Thoracic aorta (tissue), 2 donors: ENCODE data around the gene SNUPN. TPM values are rescaled to one million over a fixed set of nuclear protein-coding genes. Genes with fewer than 3 reads are reported as not detected.

Experiments
- ATAC-seq: fragments of 150-250 bp; one replicate; pipeline ENCODE4 v1.8.0; 2017; ENCODE audit warnings: low read depth; ENCODE audit not compliant: insufficient number of reproducible peaks, low FRiP score
- DNase-seq: peaks from one replicate; pipeline ENCODE4 v3.0.0-alpha.2; 2020; ENCODE audit warnings: low spot score
- H3K27ac ChIP-seq, 2 donors: fragments of 200-600 bp; sonication (generic); 1 replicate in 1 of 2; 2 replicates in 1 of 2; pipeline ENCODE4 v1.5.1; 2016; ENCODE audit warnings: mild to moderate bottlenecking in 2 of 2, moderate library complexity in 2 of 2
- H3K27me3 ChIP-seq: fragments of 200-600 bp; sonication (generic); replicated peaks from 2 replicates; pipeline ENCODE4 v1.6.0; 2016; ENCODE audit warnings: mild to moderate bottlenecking; ENCODE audit not compliant: insufficient read depth
- H3K36me3 ChIP-seq: fragments of 200-600 bp; sonication (generic); one replicate; pipeline ENCODE4 v1.5.1; 2016
- H3K4me1 ChIP-seq, 2 donors: fragments of 200-600 bp; sonication (generic); 1 replicate in 1 of 2; 2 replicates in 1 of 2; pipeline versions ENCODE4 v1.5.1 to v1.6.0; 2016; ENCODE audit warnings: low read depth in 2 of 2, mild to moderate bottlenecking in 1 of 2; ENCODE audit not compliant: control insufficient read depth in 1 of 2
- H3K4me3 ChIP-seq: fragments of 200-600 bp; sonication (generic); 2 replicates; pipeline ENCODE4 v1.5.1; 2016; ENCODE audit warnings: mild to moderate bottlenecking
- H3K9me3 ChIP-seq: fragments of 200-600 bp; sonication (generic); 2 replicates; pipeline ENCODE4 v1.5.1; 2016
- total RNA-seq, 2 donors: library from RNA; depleted of rRNA; stranded (reverse); fragments of >200 nt; gene quantifications; one replicate each; pipeline versions ENCODE4 v1.1.0 to v1.2.3, GENCODE V29; 2016
- TF ChIP-seq, protein P1 (sequence below): fragments of 200-600 bp; sonication (generic); IDR thresholded peaks from one replicate; pipeline ENCODE4 v1.5.1; 2019; ENCODE audit warnings: antibody characterized with exemption

SNUPN gene
- total RNA-seq, 2 donors from 2014 or later, result 5.8 to 16.9 TPM

- TF ChIP-seq, protein P1, sequence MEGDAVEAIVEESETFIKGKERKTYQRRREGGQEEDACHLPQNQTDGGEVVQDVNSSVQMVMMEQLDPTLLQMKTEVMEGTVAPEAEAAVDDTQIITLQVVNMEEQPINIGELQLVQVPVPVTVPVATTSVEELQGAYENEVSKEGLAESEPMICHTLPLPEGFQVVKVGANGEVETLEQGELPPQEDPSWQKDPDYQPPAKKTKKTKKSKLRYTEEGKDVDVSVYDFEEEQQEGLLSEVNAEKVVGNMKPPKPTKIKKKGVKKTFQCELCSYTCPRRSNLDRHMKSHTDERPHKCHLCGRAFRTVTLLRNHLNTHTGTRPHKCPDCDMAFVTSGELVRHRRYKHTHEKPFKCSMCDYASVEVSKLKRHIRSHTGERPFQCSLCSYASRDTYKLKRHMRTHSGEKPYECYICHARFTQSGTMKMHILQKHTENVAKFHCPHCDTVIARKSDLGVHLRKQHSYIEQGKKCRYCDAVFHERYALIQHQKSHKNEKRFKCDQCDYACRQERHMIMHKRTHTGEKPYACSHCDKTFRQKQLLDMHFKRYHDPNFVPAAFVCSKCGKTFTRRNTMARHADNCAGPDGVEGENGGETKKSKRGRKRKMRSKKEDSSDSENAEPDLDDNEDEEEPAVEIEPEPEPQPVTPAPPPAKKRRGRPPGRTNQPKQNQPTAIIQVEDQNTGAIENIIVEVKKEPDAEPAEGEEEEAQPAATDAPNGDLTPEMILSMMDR, result no peak
- DNase-seq (no peak), ATAC-seq (no peak)
- no peaks in the 10 kb centered on the region for H3K9me3 ChIP-seq
- no peak overlapping the region for H3K27ac ChIP-seq
- H3K27me3 ChIP-seq, result no peaks in the 10 kb centered on the region
- no peaks in the 10 kb centered on the region for H3K36me3 ChIP-seq
- no peak overlapping the region for H3K4me3 ChIP-seq
- peaks cover 3 to 12% of the 10 kb centered on the region in 2 donors for H3K4me1 ChIP-seq
Measured at GRCh38 chr15:75631935-75632334, 6.4 kb upstream of the SNUPN start.

DNA sequence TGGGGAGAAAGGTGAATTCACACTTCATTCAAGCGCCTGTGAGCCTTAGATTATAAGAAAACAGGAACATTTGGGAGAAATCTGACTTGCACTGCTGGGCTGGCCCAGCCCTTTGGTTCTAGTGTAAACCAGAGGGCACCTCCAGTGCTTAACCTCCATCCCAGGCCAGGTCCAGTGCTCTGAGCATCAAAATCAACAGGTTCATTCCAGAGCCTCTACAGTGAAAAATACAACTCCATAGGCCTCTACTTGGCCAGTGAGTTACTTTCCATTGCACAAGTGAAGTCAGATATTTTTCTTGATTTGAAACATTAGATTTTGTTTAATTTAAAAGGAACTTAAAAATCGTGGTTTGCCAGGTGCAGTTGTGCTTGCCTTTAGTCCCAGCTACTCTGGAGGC, 3.0 kb downstream of the SNUPN start:
- Histone ChIP-seq H3K4me3 (no peak overlapping the region), H3K27ac (no peak overlapping the region), H3K9me3 (no peaks in the 10 kb centered on the region), H3K36me3 (peaks cover 6% of the 10 kb centered on the region), H3K4me1 (peaks cover 20 to 33% of the 10 kb centered on the region in 2 donors), H3K27me3 (no peaks in the 10 kb centered on the region)
- TF ChIP-seq, protein P1, result no peak
- ATAC-seq (no peak), DNase-seq (no peak)

DNA sequence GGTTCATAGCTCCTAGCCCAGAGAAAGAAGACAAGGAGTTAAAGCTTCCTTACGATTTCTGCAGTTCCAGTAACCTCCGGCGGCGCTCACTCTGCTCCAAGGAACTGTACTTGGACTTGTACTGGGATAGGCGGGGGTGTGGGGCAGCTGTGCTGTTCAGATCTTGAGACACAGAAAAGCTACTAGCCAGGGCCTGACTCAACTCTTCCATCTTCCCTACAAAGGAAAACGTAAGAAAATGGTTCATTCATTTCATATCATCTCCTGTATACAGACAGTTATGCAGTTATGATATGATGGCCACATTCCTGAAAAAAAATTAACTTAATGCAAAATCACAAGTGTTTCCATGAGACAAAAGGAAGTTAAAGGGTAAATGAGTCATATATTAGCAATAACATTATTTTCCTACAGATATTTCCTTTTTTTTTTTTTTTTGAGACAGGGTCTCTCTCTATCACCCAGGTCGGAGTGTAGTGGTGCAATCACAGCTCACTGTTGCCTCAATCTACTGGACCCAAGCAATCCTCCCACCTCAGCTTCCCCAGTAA, 4.6 kb downstream of the SNUPN start:
- Histone ChIP-seq H3K27ac (peak overlapping the region; percentile 75 to 83), H3K27me3 (no peaks in the 10 kb centered on the region), H3K9me3 (no peaks in the 10 kb centered on the region), H3K4me1 (peaks cover 20 to 28% of the 10 kb centered on the region in 2 donors), H3K4me3 (peak overlapping the region; percentile 66), H3K36me3 (peaks cover 22% of the 10 kb centered on the region)
- peak; percentile 42 for ATAC-seq
- TF ChIP-seq, protein P1, result peak; percentile 64
- DNase-seq, result peak; percentile 79

- DNase-seq, result no peak
- peak overlapping the region; percentile 66 for H3K4me3 ChIP-seq
Measured at GRCh38 chr15:75620058-75620820, 5.3 kb downstream of the SNUPN start.

DNA sequence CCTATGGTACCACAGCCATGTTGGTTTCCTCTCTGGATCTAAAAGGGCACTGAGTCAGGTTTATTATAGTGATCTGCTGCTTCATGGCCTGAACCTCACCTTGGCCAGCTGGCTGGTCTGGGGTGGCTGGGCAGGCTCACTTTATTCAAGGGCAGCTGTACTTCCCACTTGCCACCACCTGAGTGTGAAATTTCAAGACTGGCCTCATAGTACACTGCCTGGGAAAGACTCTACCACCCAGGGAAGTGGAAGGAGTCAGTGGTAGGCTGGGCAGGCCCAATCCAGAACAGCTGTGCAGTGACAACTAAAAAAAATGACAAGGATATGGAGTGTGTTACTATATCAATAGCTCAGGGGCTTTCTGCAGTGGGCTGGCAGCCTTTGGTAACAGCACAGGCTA, 8.8 kb downstream of the SNUPN start:
- Histone ChIP-seq H3K27ac (no peak overlapping the region), H3K27me3 (no peaks in the 10 kb centered on the region), H3K36me3 (peaks cover 34% of the 10 kb centered on the region), H3K4me3 (no peak overlapping the region), H3K4me1 (peaks cover 20 to 22% of the 10 kb centered on the region in 2 donors), H3K9me3 (no peaks in the 10 kb centered on the region)
- no peak for ATAC-seq
- no peak for DNase-seq
- TF ChIP-seq, protein P1, result no peak

More at GRCh38 chr15:75620058-75620820, 5.3 kb downstream of the SNUPN start:
- Histone ChIP-seq H3K27me3 (no peaks in the 10 kb centered on the region), H3K36me3 (peaks cover 26% of the 10 kb centered on the region), H3K4me1 (peaks cover 20 to 26% of the 10 kb centered on the region in 2 donors), H3K9me3 (no peaks in the 10 kb centered on the region), H3K27ac (peak overlapping the region; percentile 75 to 83)
- ATAC-seq, result no peak
- TF ChIP-seq, protein P1, result no peak
